ENCODE results near the gene ADGRB2. TPM values are rescaled to one million over a fixed set of nuclear protein-coding genes. Genes with fewer than 3 reads are reported as not detected.

The ADGRB2 gene
- total and polyA plus RNA-seq, 2 of the 4 experiments (the other 2 are of a cell fraction): 2.2 to 11.9 TPM

DNA sequence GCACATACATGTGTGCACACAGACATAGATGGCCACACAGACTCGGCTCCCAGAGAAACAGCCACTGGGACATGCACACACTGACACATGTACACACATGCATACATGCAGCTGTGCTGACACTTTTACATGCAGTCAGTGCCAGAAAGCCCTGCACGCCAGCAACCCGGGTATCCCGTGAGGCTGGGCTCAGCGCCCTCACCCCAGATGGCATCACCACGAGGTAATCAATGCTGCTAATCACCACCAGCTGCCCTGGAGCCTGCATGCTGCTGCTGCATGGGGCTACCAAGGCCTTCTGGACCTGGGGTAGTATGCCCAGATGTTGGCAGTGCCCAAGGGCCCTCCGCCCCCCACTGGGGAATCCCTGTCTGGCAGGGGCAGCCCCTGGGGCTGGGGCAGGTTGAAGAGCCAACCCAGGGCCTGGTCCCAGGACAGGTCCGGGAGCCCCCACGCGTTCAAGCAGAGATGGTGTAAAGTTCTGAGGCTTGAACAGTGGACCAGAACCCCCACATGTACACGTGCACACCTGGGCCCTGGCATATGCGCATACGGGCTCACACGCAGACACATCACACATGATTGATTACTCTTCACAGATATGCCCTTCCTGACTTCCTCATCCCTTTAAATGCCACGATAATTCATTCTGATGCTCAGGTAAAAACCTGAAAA, 57.6 kb downstream of the ADGRB2 start:
- no peak overlapping the region for H3K14ac ChIP-seq (replicated peaks; ENCODE audit: low read depth, low read length)
- H3K4me1 ChIP-seq (ENCODE audit: control insufficient read depth, insufficient read depth, low read length): peaks cover 33% of the 10 kb centered on the region
- H2AK5ac ChIP-seq (ENCODE audit: low read depth, low read length): no peak overlapping the region
- no peak overlapping the region for H3K18ac ChIP-seq (ENCODE audit: low read depth, low read length)
- H3K79me1 ChIP-seq (ENCODE audit: low read depth in 1 of 2, low read length in 2 of 2): peaks cover 7 to 31% of the 10 kb centered on the region in 2 experiments; a peak in 2 of 4 replicates
- H2AK9ac ChIP-seq (replicated peaks; ENCODE audit: low read depth, low read length, poor library complexity): no peak overlapping the region
- no peak for ATAC-seq (ENCODE audit: low read depth)
- H4K91ac ChIP-seq (ENCODE audit: insufficient read depth, low read depth, low read length): no peak overlapping the region
- no peaks in the 10 kb centered on the region for H4K20me1 ChIP-seq (ENCODE audit: insufficient read depth, low read length)
- H2BK120ac ChIP-seq (ENCODE audit: low read depth, low read length): no peak overlapping the region
- no peak overlapping the region for H3K27ac ChIP-seq (ENCODE audit: insufficient read depth, low read length)
- peak overlapping the region; percentile 47; the same call in 1 of the 2 replicates for H3K4ac ChIP-seq (ENCODE audit: low read depth, low read length)
- intact Hi-C loops (cut with micrococcal nuclease): no loop called here
- H3K56ac ChIP-seq (ENCODE audit: extremely low read depth, insufficient read depth, low read length): no peak overlapping the region
- TF ChIP-seq MAFK (IDR thresholded peaks at IDR 0.05; ENCODE audit: low read depth, low read length) (no peak), MXI1 (IDR thresholded peaks at IDR 0.05; ENCODE audit: borderline replicate concordance, low read depth, low read length) (no peak)
- no peak overlapping the region for H2BK15ac ChIP-seq (ENCODE audit: low read depth, low read length)
- H2BK5ac ChIP-seq (ENCODE audit: low read depth, low read length, poor library complexity, severe bottlenecking): no peak overlapping the region
- WGBS, 2 experiments (ENCODE audit: extremely low coverage in 2 of 2, insufficient read length in 1 of 2): 81% methylated on average over 6 of the region's 15 CpGs; no CpG with 5 or more reads in 1 of the 2 experiments
- H3K36me3 ChIP-seq (ENCODE audit: control insufficient read depth, insufficient read depth, low read length): no peaks in the 10 kb centered on the region
- H4K8ac ChIP-seq (ENCODE audit: low read depth in 2 of 2, low read length in 2 of 2): no peak overlapping the region
- no peaks in the 10 kb centered on the region for H3K9me3 ChIP-seq (ENCODE audit: control insufficient read depth, insufficient read depth, low read length)
- H3K9ac ChIP-seq (ENCODE audit: low read depth, low read length): no peak overlapping the region
- H3K27me3 ChIP-seq (ENCODE audit: control insufficient read depth, insufficient read depth, low read length): no peaks in the 10 kb centered on the region
- no TSS peak for BruUV-seq (replicated peaks)
- peak overlapping the region; percentile 15; the same call in 1 of the 2 replicates for H2BK20ac ChIP-seq (ENCODE audit: low read depth, low read length)
- H3K4me2 ChIP-seq (ENCODE audit: low read depth, low read length): no peak overlapping the region
- H4K5ac ChIP-seq (ENCODE audit: low read depth, low read length): no peak overlapping the region
- DNase-seq: peak; percentile 21
- dilution Hi-C loops (cut with HindIII; ENCODE audit: low sequenced_read_pairs, unreplicated experiment): no loop called here
- in situ Hi-C loops (cut with MboI; ENCODE audit: low sequenced_read_pairs): no loop called here
- peaks cover 14% of the 10 kb centered on the region for H3K9me1 ChIP-seq (ENCODE audit: insufficient read depth, low read length)
- H3K4me3 ChIP-seq (ENCODE audit: insufficient read depth, low read depth, low read length): no peak overlapping the region
- ChIA-PET CTCF (interaction anchor here (0.9 kb wide), 1 partner anchor 83 kb away, joined by 3 read pairs; no protein-coding TSS in a partner anchor), POLR2A (ENCODE audit: unreplicated experiment) (no interaction called here)
- peak overlapping the region; percentile 19 for H2AFZ ChIP-seq (replicated peaks; ENCODE audit: low read length, poor library complexity)
- H3K23ac ChIP-seq (ENCODE audit: low read depth, low read length): no peak overlapping the region

Measured in IMR-90 (cell line).